ENCODE measurements around the gene AGAP1. TPM values are rescaled to one million over a fixed set of nuclear protein-coding genes. Genes with fewer than 3 reads are reported as not detected.

AGAP1 gene
- total RNA-seq, 3 donors from 2014 or later (not counting 1 experiment from before 2014, with no cell fraction given), result 42.0 to 56.4 (median 45.7) TPM

DNA sequence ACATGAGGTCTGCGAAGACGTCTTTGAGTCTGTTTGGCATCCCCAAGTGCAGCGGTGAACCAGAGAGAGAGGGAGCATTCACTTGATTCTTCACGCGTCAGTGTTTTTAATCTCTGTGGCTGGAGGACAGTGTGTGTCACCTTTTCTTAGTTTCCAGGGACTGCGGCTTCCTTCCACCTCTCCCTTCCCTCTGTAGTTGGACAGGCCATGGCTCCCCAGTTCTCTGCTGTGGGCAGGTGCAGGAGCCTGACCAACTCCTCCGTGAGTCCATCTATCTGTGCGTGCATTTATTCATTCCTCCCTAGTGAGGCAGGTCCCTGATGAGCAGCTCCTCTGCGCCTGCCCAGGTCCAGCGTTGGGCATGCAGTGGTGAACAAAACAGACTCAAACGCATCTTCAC is 42.9 kb downstream of the AGAP1 start:
- Histone ChIP-seq H3K4me3 (ENCODE audit: low read length) (no peak overlapping the region), H3K4me1 (ENCODE audit: control insufficient read depth, insufficient read depth, low read length) (no peaks in the 10 kb centered on the region), H3K27ac (ENCODE audit: low read length) (no peak overlapping the region), H3K36me3 (ENCODE audit: control insufficient read depth, insufficient read depth, low read length) (no peaks in the 10 kb centered on the region), H3K9me3 (ENCODE audit: control insufficient read depth, insufficient read depth, low read length) (no peaks in the 10 kb centered on the region), H3K27me3 (ENCODE audit: control insufficient read depth, insufficient read depth, low read length) (no peaks in the 10 kb centered on the region)
- Mint-ChIP-seq H3K27ac (no peak overlapping the region), H3K36me3 (no peaks in the 10 kb centered on the region), H3K4me1 (no peaks in the 10 kb centered on the region), H3K9me3 (no peaks in the 10 kb centered on the region), H3K27me3 (ENCODE audit: low read depth in 2 of 2) (peaks cover 0 to 6% of the 10 kb centered on the region in 2 donors), H3K4me3 (no peak overlapping the region)
- ATAC-seq (no peak), DNase-seq (no peak)
- intact Hi-C loops (cut with micrococcal nuclease), result no loop called here
- 94% methylated on average over 11 of the region's 11 CpGs for WGBS (ENCODE audit: insufficient coverage)
- TF ChIP-seq, protein P1, sequence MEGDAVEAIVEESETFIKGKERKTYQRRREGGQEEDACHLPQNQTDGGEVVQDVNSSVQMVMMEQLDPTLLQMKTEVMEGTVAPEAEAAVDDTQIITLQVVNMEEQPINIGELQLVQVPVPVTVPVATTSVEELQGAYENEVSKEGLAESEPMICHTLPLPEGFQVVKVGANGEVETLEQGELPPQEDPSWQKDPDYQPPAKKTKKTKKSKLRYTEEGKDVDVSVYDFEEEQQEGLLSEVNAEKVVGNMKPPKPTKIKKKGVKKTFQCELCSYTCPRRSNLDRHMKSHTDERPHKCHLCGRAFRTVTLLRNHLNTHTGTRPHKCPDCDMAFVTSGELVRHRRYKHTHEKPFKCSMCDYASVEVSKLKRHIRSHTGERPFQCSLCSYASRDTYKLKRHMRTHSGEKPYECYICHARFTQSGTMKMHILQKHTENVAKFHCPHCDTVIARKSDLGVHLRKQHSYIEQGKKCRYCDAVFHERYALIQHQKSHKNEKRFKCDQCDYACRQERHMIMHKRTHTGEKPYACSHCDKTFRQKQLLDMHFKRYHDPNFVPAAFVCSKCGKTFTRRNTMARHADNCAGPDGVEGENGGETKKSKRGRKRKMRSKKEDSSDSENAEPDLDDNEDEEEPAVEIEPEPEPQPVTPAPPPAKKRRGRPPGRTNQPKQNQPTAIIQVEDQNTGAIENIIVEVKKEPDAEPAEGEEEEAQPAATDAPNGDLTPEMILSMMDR (IDR thresholded peaks at IDR 0.05), result no peak

DNA sequence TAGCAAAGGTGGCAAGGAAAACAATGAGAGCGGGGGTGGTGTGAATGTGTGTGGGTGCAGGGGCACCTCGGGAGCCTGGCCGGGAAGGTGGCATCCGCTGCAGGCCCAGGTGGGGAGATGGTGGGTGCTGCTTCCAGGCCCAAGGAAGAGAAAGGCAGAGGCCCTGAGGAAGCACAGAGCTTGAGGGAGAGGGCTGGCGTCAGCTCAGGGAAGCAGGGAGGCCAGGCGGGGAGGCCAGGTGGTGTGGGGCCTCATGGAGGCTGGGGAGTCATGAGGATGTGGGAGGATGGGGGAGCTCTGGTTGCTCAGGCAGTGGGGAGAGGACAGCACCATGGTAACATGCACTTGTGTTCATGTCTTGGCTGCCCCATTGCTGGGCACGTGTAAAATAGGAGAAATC is 43.3 kb downstream of the AGAP1 start:
- Histone ChIP-seq H3K36me3 (ENCODE audit: control insufficient read depth, insufficient read depth, low read length) (no peaks in the 10 kb centered on the region), H3K27ac (ENCODE audit: low read length) (no peak overlapping the region), H3K4me1 (ENCODE audit: control insufficient read depth, insufficient read depth, low read length) (no peaks in the 10 kb centered on the region), H3K27me3 (ENCODE audit: control insufficient read depth, insufficient read depth, low read length) (no peaks in the 10 kb centered on the region), H3K9me3 (ENCODE audit: control insufficient read depth, insufficient read depth, low read length) (no peaks in the 10 kb centered on the region), H3K4me3 (ENCODE audit: low read length) (no peak overlapping the region)
- no peaks in the 10 kb centered on the region for H3K9me3 Mint-ChIP-seq
- H3K4me3 Mint-ChIP-seq, result no peak overlapping the region
- TF ChIP-seq, protein P1 (IDR thresholded peaks at IDR 0.05), result no peak
- H3K27me3 Mint-ChIP-seq (ENCODE audit: low read depth in 2 of 2), result peaks cover 0 to 6% of the 10 kb centered on the region in 2 donors
- H3K4me1 Mint-ChIP-seq, result no peaks in the 10 kb centered on the region
- 90% methylated on average over 7 of the region's 7 CpGs for WGBS (ENCODE audit: insufficient coverage)
- H3K27ac Mint-ChIP-seq, result no peak overlapping the region
- intact Hi-C loops (cut with micrococcal nuclease), result no loop called here
- ATAC-seq (no peak), DNase-seq (no peak)
- H3K36me3 Mint-ChIP-seq, result no peaks in the 10 kb centered on the region

DNA sequence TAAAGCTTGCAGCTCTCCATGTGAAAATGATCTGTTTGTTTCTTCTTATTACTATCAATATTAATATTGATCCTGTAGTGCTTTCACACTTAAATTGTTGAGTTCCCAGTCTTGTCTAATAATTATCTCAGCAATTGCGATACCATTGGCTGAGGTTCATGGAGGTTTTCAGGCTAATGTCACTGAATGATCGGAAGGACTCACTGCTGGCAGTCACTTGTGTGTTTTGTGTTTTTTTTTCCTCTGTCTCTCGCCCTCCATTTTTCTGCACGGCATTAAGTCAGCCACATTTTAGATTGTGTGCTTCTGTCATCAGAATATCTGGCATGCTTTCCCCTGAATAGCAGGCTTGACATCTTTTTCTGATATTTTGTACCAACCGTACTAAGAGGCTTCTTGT is 43.7 kb downstream of the AGAP1 start:
- no peaks in the 10 kb centered on the region for H3K36me3 ChIP-seq (ENCODE audit: control insufficient read depth, insufficient read depth, low read length)
- no peaks in the 10 kb centered on the region for H3K27me3 ChIP-seq (ENCODE audit: control insufficient read depth, insufficient read depth, low read length)
- TF ChIP-seq, protein P1 (IDR thresholded peaks at IDR 0.05), result no peak
- Mint-ChIP-seq H3K9me3 (no peaks in the 10 kb centered on the region), H3K4me1 (no peaks in the 10 kb centered on the region), H3K4me3 (no peak overlapping the region), H3K27ac (no peak overlapping the region), H3K27me3 (ENCODE audit: low read depth in 2 of 2) (peaks cover 0 to 6% of the 10 kb centered on the region in 2 donors), H3K36me3 (no peaks in the 10 kb centered on the region)
- intact Hi-C loops (cut with micrococcal nuclease), result no loop called here
- H3K9me3 ChIP-seq (ENCODE audit: control insufficient read depth, insufficient read depth, low read length), result no peaks in the 10 kb centered on the region
- no peak for ATAC-seq
- DNase-seq, result no peak
- H3K4me3 ChIP-seq (ENCODE audit: low read length), result no peak overlapping the region
- no peak overlapping the region for H3K27ac ChIP-seq (ENCODE audit: low read length)
- H3K4me1 ChIP-seq (ENCODE audit: control insufficient read depth, insufficient read depth, low read length), result no peaks in the 10 kb centered on the region
- 91% methylated on average over 5 of the region's 5 CpGs for WGBS (ENCODE audit: insufficient coverage)

DNA sequence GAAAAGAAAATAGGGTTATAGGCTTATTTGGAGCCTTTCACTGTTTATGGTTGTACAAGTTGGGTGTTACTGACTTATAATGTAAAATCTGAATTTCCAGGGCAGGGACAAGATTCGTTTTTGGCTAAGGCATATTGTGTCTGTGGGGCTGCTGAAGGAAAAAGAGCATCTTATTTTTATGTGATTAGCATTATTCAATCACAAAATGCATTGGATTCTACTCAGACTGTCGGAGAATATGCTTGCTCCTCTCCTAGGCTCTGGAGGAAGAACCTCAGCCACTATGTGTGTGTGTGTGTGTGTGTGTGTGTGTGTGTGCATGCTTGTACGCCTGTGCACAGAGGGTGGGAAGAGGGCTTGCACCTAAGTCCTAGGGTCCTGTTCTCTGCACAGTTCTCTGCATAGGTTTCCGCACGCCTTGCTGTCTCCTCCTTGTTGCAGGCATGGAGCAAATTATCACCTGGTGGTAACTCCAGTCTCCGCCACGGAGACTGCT is 44.3 kb downstream of the AGAP1 start:
- no peak for ATAC-seq
- TF ChIP-seq, protein P1 (IDR thresholded peaks at IDR 0.05), result no peak
- no peaks in the 10 kb centered on the region for H3K36me3 Mint-ChIP-seq
- H3K27me3 Mint-ChIP-seq (ENCODE audit: low read depth in 2 of 2), result peaks cover 0 to 6% of the 10 kb centered on the region in 2 donors
- H3K36me3 ChIP-seq (ENCODE audit: control insufficient read depth, insufficient read depth, low read length), result no peaks in the 10 kb centered on the region
- no peaks in the 10 kb centered on the region for H3K9me3 Mint-ChIP-seq
- H3K27ac Mint-ChIP-seq, result no peak overlapping the region
- H3K4me3 Mint-ChIP-seq, result no peak overlapping the region
- no peak overlapping the region for H3K27ac ChIP-seq (ENCODE audit: low read length)
- intact Hi-C loops (cut with micrococcal nuclease), result no loop called here
- 82% methylated on average over 6 of the region's 7 CpGs for WGBS (ENCODE audit: insufficient coverage)
- H3K9me3 ChIP-seq (ENCODE audit: control insufficient read depth, insufficient read depth, low read length), result no peaks in the 10 kb centered on the region
- H3K4me1 ChIP-seq (ENCODE audit: control insufficient read depth, insufficient read depth, low read length), result no peaks in the 10 kb centered on the region
- no peaks in the 10 kb centered on the region for H3K27me3 ChIP-seq (ENCODE audit: control insufficient read depth, insufficient read depth, low read length)
- H3K4me1 Mint-ChIP-seq, result no peaks in the 10 kb centered on the region
- no peak for DNase-seq
- no peak overlapping the region for H3K4me3 ChIP-seq (ENCODE audit: low read length)

All from natural killer cell (primary cell).